ENCODE results near the gene NPVF.

Gene NPVF

DNA sequence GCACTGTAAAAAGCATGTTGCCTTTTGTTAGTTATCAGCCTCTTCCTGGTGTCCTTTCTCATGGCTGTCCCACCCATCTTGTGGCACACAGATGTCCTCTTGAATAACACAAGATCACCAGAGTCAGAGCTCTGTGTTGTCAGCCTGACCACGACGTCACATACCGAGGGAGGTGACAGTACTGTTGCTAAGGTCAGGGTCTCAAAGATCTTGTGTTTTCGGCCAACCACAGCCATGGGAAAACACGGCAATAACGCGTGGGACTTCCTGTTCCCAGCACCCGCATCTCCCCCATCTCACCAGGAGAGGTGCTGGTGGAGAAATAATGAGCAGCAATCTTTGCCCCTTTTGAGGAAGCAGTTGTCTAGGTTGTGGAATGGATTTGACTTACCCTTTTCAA lies 40.4 kb downstream of the NPVF start:
- H3K27ac ChIP-seq: no peak overlapping the region
- TF ChIP-seq ZFX (IDR thresholded peaks at IDR 0.05; ENCODE audit: borderline replicate concordance): no peak
- TF ChIP-seq, protein P1, sequence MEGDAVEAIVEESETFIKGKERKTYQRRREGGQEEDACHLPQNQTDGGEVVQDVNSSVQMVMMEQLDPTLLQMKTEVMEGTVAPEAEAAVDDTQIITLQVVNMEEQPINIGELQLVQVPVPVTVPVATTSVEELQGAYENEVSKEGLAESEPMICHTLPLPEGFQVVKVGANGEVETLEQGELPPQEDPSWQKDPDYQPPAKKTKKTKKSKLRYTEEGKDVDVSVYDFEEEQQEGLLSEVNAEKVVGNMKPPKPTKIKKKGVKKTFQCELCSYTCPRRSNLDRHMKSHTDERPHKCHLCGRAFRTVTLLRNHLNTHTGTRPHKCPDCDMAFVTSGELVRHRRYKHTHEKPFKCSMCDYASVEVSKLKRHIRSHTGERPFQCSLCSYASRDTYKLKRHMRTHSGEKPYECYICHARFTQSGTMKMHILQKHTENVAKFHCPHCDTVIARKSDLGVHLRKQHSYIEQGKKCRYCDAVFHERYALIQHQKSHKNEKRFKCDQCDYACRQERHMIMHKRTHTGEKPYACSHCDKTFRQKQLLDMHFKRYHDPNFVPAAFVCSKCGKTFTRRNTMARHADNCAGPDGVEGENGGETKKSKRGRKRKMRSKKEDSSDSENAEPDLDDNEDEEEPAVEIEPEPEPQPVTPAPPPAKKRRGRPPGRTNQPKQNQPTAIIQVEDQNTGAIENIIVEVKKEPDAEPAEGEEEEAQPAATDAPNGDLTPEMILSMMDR (IDR thresholded peaks at IDR 0.05): no peak

GRCh38 chr7:25186436-25186835 lies 41.9 kb downstream of the NPVF start:
- TF ChIP-seq, protein P1 (IDR thresholded peaks at IDR 0.05): no peak
- TF ChIP-seq ZFX (IDR thresholded peaks at IDR 0.05; ENCODE audit: borderline replicate concordance): no peak
- H3K27ac ChIP-seq: no peak overlapping the region

- no peak for TF ChIP-seq ZFX (IDR thresholded peaks at IDR 0.05; ENCODE audit: borderline replicate concordance)
- TF ChIP-seq, protein P1 (IDR thresholded peaks at IDR 0.05): no peak
- no peak overlapping the region for H3K27ac ChIP-seq
Observed at GRCh38 chr7:25181532-25181931, 46.8 kb downstream of the NPVF start.

DNA sequence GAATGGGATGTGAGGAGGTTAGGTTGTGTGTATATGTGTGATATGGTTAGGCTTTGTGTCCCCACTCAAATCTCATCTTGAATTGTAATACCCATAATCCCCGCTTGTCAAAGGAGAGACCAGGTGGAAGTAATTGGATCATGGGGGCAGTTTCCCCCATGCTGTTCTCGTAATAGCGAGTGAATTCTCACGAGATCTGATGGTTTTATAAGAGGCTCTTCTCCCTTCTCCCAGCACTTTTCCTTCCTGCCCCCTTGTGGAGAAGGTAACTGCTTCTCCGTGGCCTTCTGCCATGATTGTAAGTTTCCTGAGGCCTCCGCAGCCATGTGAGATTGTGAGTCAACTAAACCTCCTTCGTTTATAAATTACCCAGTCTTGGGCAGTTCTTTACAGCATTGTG lies 47.3 kb downstream of the NPVF start:
- TF ChIP-seq, protein P1 (IDR thresholded peaks at IDR 0.05): no peak
- no peak for TF ChIP-seq ZFX (IDR thresholded peaks at IDR 0.05; ENCODE audit: borderline replicate concordance)
- no peak overlapping the region for H3K27ac ChIP-seq

- TF ChIP-seq, protein P1 (IDR thresholded peaks at IDR 0.05): peak; percentile 75
- TF ChIP-seq ZFX (IDR thresholded peaks at IDR 0.05; ENCODE audit: borderline replicate concordance): no peak
- no peak overlapping the region for H3K27ac ChIP-seq
Observed at GRCh38 chr7:25180592-25180923, 47.7 kb downstream of the NPVF start.

- no peak for TF ChIP-seq ZFX (IDR thresholded peaks at IDR 0.05; ENCODE audit: borderline replicate concordance)
- TF ChIP-seq, protein P1 (IDR thresholded peaks at IDR 0.05): peak; percentile 100
- no peak overlapping the region for H3K27ac ChIP-seq
Observed at GRCh38 chr7:25179771-25180591, 48.3 kb downstream of the NPVF start.

- no peak overlapping the region for H3K27ac ChIP-seq
- TF ChIP-seq, protein P1 (IDR thresholded peaks at IDR 0.05): no peak
- TF ChIP-seq ZFX (IDR thresholded peaks at IDR 0.05; ENCODE audit: borderline replicate concordance): no peak
Observed at GRCh38 chr7:25179325-25179724, 49.0 kb downstream of the NPVF start.
